Stimulated activated naive CD8-positive, alpha-beta T cell treated with anti-CD3 and anti-CD28 coated beads, Interleukin-15, amount 100 ng/mL, for 72 hours (primary cell): Measurements from ENCODE around the gene ANXA4.
"Not testable (repeated sequence)": the region's sequence is repeated elsewhere in the genome, so short reads cannot be mapped to it uniquely, and the experiment has no call there.

Source experiments
- ATAC-seq: fragments of 150-1000 bp; cut with Tn5 transposase; 2 replicates; pipeline ENCODE4 v1.10.0; 2021; ENCODE audit warnings: mild to moderate bottlenecking, moderate library complexity
- DNase-seq, 2 donors: peaks; one replicate each; pipeline ENCODE4 v3.0.0; 2021 to 2022
- H3K27ac Mint-ChIP-seq, 2 donors: one replicate each; pipeline ENCODE4 v1.8.0; 2022; ENCODE audit warnings: mild to moderate bottlenecking in 2 of 2, mixed read lengths in 2 of 2, moderate library complexity in 2 of 2
- H3K27me3 Mint-ChIP-seq: one replicate; pipeline ENCODE4 v1.8.0; 2022; ENCODE audit warnings: mixed read lengths
- H3K4me1 Mint-ChIP-seq: one replicate; pipeline ENCODE4 v1.8.0; 2022; ENCODE audit warnings: mild to moderate bottlenecking, mixed read lengths
- H3K4me3 Mint-ChIP-seq, 2 donors: one replicate each; pipeline ENCODE4 v1.8.0; 2022; ENCODE audit warnings: mild to moderate bottlenecking in 2 of 2, mixed read lengths in 2 of 2, moderate library complexity in 1 of 2
- H3K9me3 Mint-ChIP-seq, 2 donors: one replicate each; pipeline ENCODE4 v1.8.0; 2022; ENCODE audit warnings: mixed read lengths in 2 of 2

Gene ANXA4

DNA sequence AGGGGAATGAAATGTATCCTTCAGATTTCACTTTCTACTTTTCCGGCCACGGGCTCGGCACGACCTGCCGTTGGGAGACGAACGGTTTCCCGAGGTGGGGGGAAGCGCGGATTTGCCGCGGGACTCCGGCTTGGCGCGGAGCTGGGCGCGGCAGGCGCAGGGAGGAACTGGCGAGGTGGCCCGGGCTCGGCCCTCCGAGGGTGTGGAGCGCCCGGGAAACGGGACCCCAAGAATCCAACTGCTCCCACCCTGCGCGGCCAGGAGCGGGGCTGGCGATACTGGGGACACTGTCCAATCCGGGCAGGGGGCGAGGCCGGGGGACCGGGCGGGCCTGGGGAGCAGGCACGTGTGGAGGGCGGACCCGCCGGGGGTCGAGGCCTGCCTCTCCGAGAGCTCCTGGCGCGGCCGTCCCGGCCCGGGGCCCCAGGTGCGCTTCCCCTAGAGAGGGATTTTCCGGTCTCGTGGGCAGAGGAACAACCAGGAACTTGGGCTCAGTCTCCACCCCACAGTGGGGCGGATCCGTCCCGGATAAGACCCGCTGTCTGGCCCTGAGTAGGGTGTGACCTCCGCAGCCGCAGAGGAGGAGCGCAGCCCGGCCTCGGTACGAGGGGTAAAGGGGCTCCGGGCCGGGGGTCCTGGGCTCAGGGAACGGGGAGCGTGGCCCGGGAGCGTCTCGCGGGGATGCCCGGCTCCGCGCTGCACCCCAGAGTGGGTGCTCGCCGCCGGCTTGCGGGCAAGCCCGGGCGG, at the start of gene ANXA4:
Gene ANXA4, plus strand, starts transcription at position 560 of the 747 bp plus-strand sequence. CDS start 39,432 bp downstream, outside the sequence.
- peaks cover 21% of the 10 kb centered on the region for H3K4me1 Mint-ChIP-seq
- peak within 1 kb of the TSS; percentile 97 to 99 for H3K27ac Mint-ChIP-seq
- H3K27me3 Mint-ChIP-seq: peaks cover 7% of the 10 kb centered on the region
- ATAC-seq: peak; percentile 91
- H3K4me3 Mint-ChIP-seq: peak within 1 kb of the TSS; percentile 98 to 99
- H3K9me3 Mint-ChIP-seq: no peaks in the 10 kb centered on the region
- peak; percentile 57 to 58 for DNase-seq

- no peaks in the 10 kb centered on the region for H3K27me3 Mint-ChIP-seq
- ATAC-seq (no peak), DNase-seq (no peak)
- H3K4me1 Mint-ChIP-seq: peaks cover 92% of the 10 kb centered on the region
- H3K4me3 Mint-ChIP-seq: no peak overlapping the region
- no peak overlapping the region for H3K27ac Mint-ChIP-seq
- no peaks in the 10 kb centered on the region for H3K9me3 Mint-ChIP-seq
These were observed 49.5 kb upstream of the ANXA4 start for GRCh38 chr2:69692424-69692823.

- DNase-seq (peak; percentile 24 to 54), ATAC-seq (peak; percentile 77)
- H3K4me1 Mint-ChIP-seq: peaks cover 89% of the 10 kb centered on the region
- no peaks in the 10 kb centered on the region for H3K27me3 Mint-ChIP-seq
- no peaks in the 10 kb centered on the region for H3K9me3 Mint-ChIP-seq
- peak overlapping the region; percentile 91 to 97 for H3K27ac Mint-ChIP-seq
- H3K4me3 Mint-ChIP-seq: peak overlapping the region; percentile 53 to 70
These were observed 48.7 kb upstream of the ANXA4 start for GRCh38 chr2:69693059-69693774.

DNA sequence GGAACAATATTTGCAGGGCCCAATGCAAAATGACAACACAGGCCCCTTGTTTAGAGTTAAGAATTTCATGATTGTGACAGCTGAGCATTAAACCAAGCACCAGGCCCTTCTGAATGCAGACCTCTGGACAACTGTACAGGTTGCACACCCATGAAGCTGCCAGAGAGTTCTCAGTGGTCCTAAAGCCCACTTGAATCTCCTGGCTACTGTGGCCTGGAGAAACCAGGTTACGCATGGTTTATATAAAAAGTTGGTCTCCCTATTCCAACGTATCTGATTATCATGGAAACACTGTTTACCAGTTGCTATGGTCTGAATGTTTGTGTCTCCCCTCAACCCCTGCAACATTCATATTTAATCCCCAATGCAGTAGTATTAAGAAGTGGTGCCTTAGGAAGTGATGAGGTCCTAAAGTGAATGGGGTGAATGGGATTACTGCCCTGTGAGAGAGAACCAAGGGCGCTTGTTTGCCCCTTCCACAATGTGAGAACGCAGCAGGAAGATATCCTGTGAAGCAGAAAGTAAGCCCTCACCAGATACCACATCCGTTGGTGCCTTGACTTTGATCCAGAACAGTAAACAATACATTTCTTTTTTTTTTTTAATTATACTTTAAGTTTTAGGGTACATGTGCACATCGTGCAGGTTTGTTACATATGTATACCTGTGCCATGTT, 48.0 kb upstream of the ANXA4 start:
- no peaks in the 10 kb centered on the region for H3K27me3 Mint-ChIP-seq
- no peaks in the 10 kb centered on the region for H3K9me3 Mint-ChIP-seq
- H3K4me3 Mint-ChIP-seq: peak overlapping the region; percentile 53 to 70
- peak in 1 of 2 donors; percentile 38 for DNase-seq
- H3K4me1 Mint-ChIP-seq: peaks cover 89% of the 10 kb centered on the region
- peak; percentile 75 for ATAC-seq
- peak overlapping the region; percentile 91 to 97 for H3K27ac Mint-ChIP-seq

- no peak overlapping the region for H3K27ac Mint-ChIP-seq
- peak overlapping the region; percentile 26 to 44 for H3K4me3 Mint-ChIP-seq
- no peaks in the 10 kb centered on the region for H3K27me3 Mint-ChIP-seq
- ATAC-seq: peak; percentile 73
- peaks cover 91% of the 10 kb centered on the region for H3K4me1 Mint-ChIP-seq
- no peak for DNase-seq
- no peaks in the 10 kb centered on the region for H3K9me3 Mint-ChIP-seq
These were observed 46.8 kb upstream of the ANXA4 start for GRCh38 chr2:69694894-69695849.

- ATAC-seq (peak; percentile 2), DNase-seq (no peak)
- H3K27me3 Mint-ChIP-seq: no peaks in the 10 kb centered on the region
- no peaks in the 10 kb centered on the region for H3K9me3 Mint-ChIP-seq
- peaks cover 85% of the 10 kb centered on the region for H3K4me1 Mint-ChIP-seq
- H3K27ac Mint-ChIP-seq: no peak overlapping the region
- no peak overlapping the region for H3K4me3 Mint-ChIP-seq
These were observed 46.1 kb upstream of the ANXA4 start for GRCh38 chr2:69695850-69696216.

DNA sequence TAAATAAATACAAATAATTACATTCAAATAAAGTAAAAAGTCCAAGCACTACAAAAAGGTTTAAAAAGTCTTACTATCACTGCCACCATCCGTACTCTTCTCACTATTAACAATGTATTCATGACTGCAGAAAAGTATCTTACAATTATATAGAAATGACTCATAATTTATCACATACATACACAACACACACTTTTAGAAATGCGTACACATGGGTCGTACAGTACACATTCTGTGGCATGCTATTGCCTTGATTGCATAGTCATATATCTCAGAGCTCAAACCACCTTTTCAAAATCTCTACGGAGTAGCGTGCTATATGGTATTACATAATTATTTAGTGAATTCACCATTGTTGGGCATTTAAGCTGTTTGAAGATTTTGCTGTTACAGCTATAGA, 41.6 kb upstream of the ANXA4 start:
- ATAC-seq (no peak), DNase-seq (no peak)
- no peaks in the 10 kb centered on the region for H3K27me3 Mint-ChIP-seq
- no peak overlapping the region for H3K27ac Mint-ChIP-seq
- no peaks in the 10 kb centered on the region for H3K9me3 Mint-ChIP-seq
- peaks cover 41% of the 10 kb centered on the region for H3K4me1 Mint-ChIP-seq
- H3K4me3 Mint-ChIP-seq: no peak overlapping the region

DNA sequence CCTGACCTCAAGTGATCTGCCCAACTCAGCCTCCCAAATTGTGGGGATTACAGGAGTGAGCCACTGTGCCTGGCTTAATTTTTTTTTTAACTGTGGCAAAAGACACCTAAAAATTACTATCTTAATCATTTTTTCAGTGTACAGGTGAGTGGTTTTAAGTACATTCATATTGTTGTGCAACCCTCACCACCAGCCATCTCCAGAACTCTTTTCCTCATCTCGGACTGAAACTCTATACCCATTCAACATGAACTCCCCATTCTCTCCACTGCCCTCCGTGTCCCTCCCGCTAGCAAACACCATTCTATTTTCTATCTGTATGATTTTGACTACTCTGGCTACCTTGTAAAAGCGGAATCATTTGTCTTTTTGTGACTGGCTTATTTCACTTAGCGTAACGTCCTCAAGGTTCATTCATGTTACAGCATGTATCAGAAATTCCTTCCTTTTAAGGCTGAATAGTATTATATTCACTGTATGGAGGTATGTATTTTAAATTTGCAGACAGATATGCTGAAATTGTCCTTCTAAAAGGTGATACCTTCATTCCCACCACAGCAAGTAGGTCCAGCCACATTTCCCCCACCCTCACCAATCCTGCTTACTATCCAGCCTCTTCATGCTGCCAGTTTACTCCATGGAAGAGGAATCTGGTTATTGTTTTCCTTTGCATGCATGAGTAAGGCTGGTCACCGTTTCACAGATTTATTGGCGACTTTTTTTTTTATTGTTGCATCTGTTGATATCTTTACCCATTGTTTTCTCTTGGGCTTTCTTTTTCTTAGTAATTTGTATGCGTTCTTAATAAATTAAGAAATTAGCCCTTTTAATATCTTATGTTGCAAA, 40.6 kb upstream of the ANXA4 start:
- Mint-ChIP-seq H3K4me3 (no peak overlapping the region), H3K4me1 (peaks cover 32% of the 10 kb centered on the region), H3K27me3 (no peaks in the 10 kb centered on the region), H3K27ac (no peak overlapping the region), H3K9me3 (no peaks in the 10 kb centered on the region)
- DNase-seq: no peak
- ATAC-seq: no peak

GRCh38 chr2:69703189-69703588, 38.7 kb upstream of the ANXA4 start:
- Mint-ChIP-seq H3K4me3 (no peak overlapping the region), H3K27me3 (no peaks in the 10 kb centered on the region), H3K4me1 (peaks cover 16% of the 10 kb centered on the region), H3K9me3 (no peaks in the 10 kb centered on the region), H3K27ac (no peak overlapping the region)
- ATAC-seq (no peak), DNase-seq (no peak)

DNA sequence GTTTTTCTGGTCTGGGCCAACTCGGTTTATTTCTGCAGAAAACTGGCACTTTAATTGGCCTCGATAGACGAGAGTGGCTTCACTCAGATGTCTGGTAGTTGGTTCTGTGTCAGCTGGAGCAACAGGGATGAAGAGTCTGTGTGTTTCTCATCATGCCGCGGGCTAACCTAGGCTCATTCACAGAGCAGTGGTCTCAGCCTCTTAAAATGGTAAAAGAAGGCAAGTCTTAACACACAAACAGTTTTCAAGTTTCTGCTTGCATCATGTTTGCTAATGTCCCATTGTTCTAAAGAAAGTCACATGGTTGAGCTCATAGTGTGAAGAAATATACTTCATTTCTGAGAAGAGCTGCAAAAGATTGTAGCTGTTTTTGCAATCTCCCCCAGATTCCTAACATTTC, 37.5 kb upstream of the ANXA4 start:
- Mint-ChIP-seq H3K27me3 (no peaks in the 10 kb centered on the region), H3K27ac (no peak overlapping the region), H3K4me1 (peaks cover 4% of the 10 kb centered on the region), H3K4me3 (no peak overlapping the region), H3K9me3 (no peaks in the 10 kb centered on the region)
- DNase-seq (no peak), ATAC-seq (no peak)

GRCh38 chr2:69709290-69709689, 32.6 kb upstream of the ANXA4 start:
- no peak for ATAC-seq
- DNase-seq: no peak

GRCh38 chr2:69711971-69712370, 30.0 kb upstream of the ANXA4 start:
- no peak for DNase-seq
- Mint-ChIP-seq H3K9me3 (no peaks in the 10 kb centered on the region), H3K27me3 (no peaks in the 10 kb centered on the region), H3K4me1 (peaks cover 25% of the 10 kb centered on the region), H3K4me3 (no peak overlapping the region), H3K27ac (no peak overlapping the region)
- no peak for ATAC-seq

More at GRCh38 chr2:69709290-69709689, 32.6 kb upstream of the ANXA4 start:
- H3K27ac Mint-ChIP-seq: no peak overlapping the region
- H3K27me3 Mint-ChIP-seq: no peaks in the 10 kb centered on the region
- H3K4me3 Mint-ChIP-seq: no peak overlapping the region
- no peaks in the 10 kb centered on the region for H3K9me3 Mint-ChIP-seq
- H3K4me1 Mint-ChIP-seq: peaks cover 18% of the 10 kb centered on the region

DNA sequence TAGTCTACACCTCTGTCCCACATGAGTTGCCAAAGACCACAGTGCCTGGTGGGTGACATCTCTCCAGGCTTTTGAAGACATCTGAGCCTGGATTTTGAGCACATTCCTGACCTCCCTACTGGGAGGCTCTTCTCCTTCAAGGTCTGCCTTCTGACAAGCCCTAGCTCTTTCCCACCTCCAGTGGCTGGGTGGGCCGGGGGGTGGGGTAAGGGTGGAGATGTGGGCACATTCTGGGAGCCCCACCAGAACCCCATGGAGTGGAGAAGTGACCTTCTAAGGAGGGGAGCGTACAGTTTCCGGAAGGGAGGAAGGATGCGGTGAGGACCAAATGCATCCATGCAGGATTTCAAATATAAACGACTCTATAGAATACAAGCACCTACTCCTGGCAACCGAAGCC, 27.9 kb upstream of the ANXA4 start:
- Mint-ChIP-seq H3K27ac (no peak overlapping the region), H3K9me3 (no peaks in the 10 kb centered on the region), H3K27me3 (no peaks in the 10 kb centered on the region), H3K4me3 (no peak overlapping the region), H3K4me1 (peaks cover 25% of the 10 kb centered on the region)
- no peak for ATAC-seq
- DNase-seq: no peak

GRCh38 chr2:69714539-69715220, 27.3 kb upstream of the ANXA4 start:
- H3K4me3 Mint-ChIP-seq: peak overlapping the region; percentile 37 to 61
- peak; percentile 86 to 87 for DNase-seq
- peak; percentile 97 for ATAC-seq
- peak overlapping the region; percentile 34 to 70 for H3K27ac Mint-ChIP-seq
- not testable (repeated sequence) for H3K27me3 Mint-ChIP-seq, H3K9me3 Mint-ChIP-seq
- H3K4me1 Mint-ChIP-seq: peaks cover 25% of the 10 kb centered on the region
